Smooth muscle cell (in vitro differentiated cells): Measurements from ENCODE around the gene PPIL1. TPM values are rescaled to one million over a fixed set of nuclear protein-coding genes. Genes with fewer than 3 reads are reported as not detected.
A peak's percentile ranks its signal among the peaks of the same experiment; 100 is the strongest.

Experiments used
- DNase-seq: peaks from one replicate; lab custom pipeline; 2025; ENCODE audit not compliant: unreplicated experiment; lab: John Stamatoyannopoulos, UW
- H2AFZ ChIP-seq: fragments of 200-600 bp; sonication (generic); 2 replicates; pipeline ENCODE4 v1.6.0; 2016; ENCODE audit warnings: antibody characterized with exemption, low read depth, mild to moderate bottlenecking
- H3F3A ChIP-seq: fragments of 200-600 bp; sonication (generic); 2 replicates; pipeline ENCODE4 v1.6.0; 2017; ENCODE audit warnings: antibody characterized with exemption, low read depth
- H3K27ac ChIP-seq: fragments of 200-600 bp; sonication (generic); 2 replicates; pipeline ENCODE4 v1.5.1; 2016; ENCODE audit warnings: low read depth, mild to moderate bottlenecking
- H3K27me3 ChIP-seq: fragments of 200-600 bp; sonication (generic); 2 replicates; pipeline ENCODE4 v1.6.1; 2016; ENCODE audit warnings: low read depth, mild to moderate bottlenecking
- H3K36me3 ChIP-seq: fragments of 200-600 bp; sonication (generic); 2 replicates; pipeline ENCODE4 v1.5.1; 2016; ENCODE audit warnings: low read depth
- H3K4me1 ChIP-seq: fragments of 200-600 bp; sonication (generic); 2 replicates; pipeline ENCODE4 v1.5.1; 2016; ENCODE audit warnings: low read depth
- H3K4me2 ChIP-seq: fragments of 200-600 bp; sonication (generic); 2 replicates; pipeline ENCODE4 v1.6.0; 2016; ENCODE audit warnings: mild to moderate bottlenecking
- H3K4me3 ChIP-seq: fragments of 200-600 bp; sonication (generic); 2 replicates; pipeline ENCODE4 v1.5.1; 2016; ENCODE audit warnings: mild to moderate bottlenecking
- H3K79me2 ChIP-seq: fragments of 200-600 bp; sonication (generic); 2 replicates; pipeline ENCODE4 v1.6.0; 2016; ENCODE audit warnings: low read depth, mild to moderate bottlenecking
- H3K9ac ChIP-seq: fragments of 200-600 bp; sonication (generic); 2 replicates; pipeline ENCODE4 v1.6.0; 2016; ENCODE audit warnings: low read depth
- H3K9me3 ChIP-seq: fragments of 200-600 bp; sonication (generic); replicated peaks from 2 replicates; pipeline ENCODE4 v1.5.1; 2016; ENCODE audit warnings: low read depth
- H4K20me1 ChIP-seq: fragments of 200-600 bp; sonication (generic); 2 replicates; pipeline ENCODE4 v1.6.0; 2016; ENCODE audit warnings: low read depth
- CTCF ChIP-seq: fragments of 200-600 bp; sonication (generic); IDR thresholded peaks from 2 replicates; pipeline ENCODE4 v1.5.1; 2017; ENCODE audit warnings: borderline replicate concordance, mild to moderate bottlenecking, antibody characterized with exemption; ENCODE audit not compliant: insufficient read depth, poor library complexity, severe bottlenecking
- WGBS: methylation state at CpG from one replicate; pipeline ENCODE4 v1.1.7; 2016; ENCODE audit warnings: low lambda C conversion rate; 5-methylcytosine and 5-hydroxymethylcytosine counted together
- polyA plus RNA-seq: library from polyadenylated mRNA; unstranded; fragments of >200 nt; fragmentation: Nextera tagmentation; extraction: Ambion mirVana; gene quantifications from 2 replicates; pipeline ENCODE4 v1.2.1, GENCODE V29; 2016
- total RNA-seq: library from RNA; depleted of rRNA; stranded (reverse); fragments of >200 nt; gene quantifications from 2 replicates; pipeline ENCODE4 v1.2.3, GENCODE V29; 2014

Gene PPIL1
- total and polyA plus RNA-seq, 2 experiments from 2014 or later = 45.4 to 49.3 TPM

DNA sequence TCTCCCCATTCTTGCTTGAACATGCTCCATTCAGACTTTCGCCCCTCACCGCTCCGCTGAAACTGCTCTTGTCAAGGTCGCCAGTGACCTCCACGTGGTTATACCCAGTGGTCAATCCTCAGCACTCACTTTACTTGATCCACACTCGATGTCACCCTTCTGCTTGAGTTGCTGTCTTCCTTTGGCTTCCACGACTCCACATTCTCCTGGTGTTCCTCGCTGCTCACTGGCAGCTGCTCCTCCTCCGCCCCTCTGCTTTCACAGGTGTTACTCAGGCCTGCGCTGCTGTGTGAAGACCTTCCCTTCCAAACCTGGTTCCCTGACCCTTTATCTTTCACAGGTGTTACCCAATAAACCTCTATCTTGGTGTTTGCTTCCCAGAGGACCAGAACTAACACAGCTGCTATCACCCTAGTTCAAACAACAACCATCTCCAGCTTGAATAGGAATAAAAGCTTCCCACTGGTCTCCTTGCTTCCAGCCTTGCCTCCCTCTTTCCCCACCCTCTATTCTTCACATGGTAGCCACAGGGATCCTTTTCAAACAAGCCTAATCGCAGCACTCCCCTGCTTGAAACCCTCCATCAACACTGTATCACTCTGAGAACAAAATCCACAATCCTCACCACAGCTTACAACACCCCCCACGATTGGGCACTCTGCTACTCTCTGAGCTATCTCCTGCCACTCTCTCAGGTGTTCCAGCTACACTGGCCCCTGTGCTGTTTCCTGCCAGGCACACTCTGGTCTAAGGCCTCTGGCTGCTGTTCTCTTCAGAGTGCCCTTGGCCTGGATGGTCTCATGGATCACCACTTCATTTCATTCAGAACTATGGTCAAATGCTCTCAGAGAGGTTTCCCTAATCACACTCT lies 10.7 kb downstream of the PPIL1 start:
- no peak for TF ChIP-seq CTCF
- H3K4me2 ChIP-seq = no peak overlapping the region
- H3K36me3 ChIP-seq = no peaks in the 10 kb centered on the region
- no peaks in the 10 kb centered on the region for H3K27me3 ChIP-seq
- no peaks in the 10 kb centered on the region for H3K9me3 ChIP-seq
- no peak overlapping the region for H3K27ac ChIP-seq
- DNase-seq = no peak
- WGBS = 98% methylated on average over 12 of the region's 12 CpGs
- H3K4me1 ChIP-seq = peaks cover 11% of the 10 kb centered on the region
- H3K4me3 ChIP-seq = no peak overlapping the region
- H3F3A ChIP-seq = no peaks in the 10 kb centered on the region
- H3K79me2 ChIP-seq = peaks cover 43% of the 10 kb centered on the region
- no peak overlapping the region for H2AFZ ChIP-seq
- H3K9ac ChIP-seq = no peak overlapping the region
- peaks cover 9% of the 10 kb centered on the region for H4K20me1 ChIP-seq

- no peak overlapping the region for H3K4me3 ChIP-seq
- H3K9ac ChIP-seq = no peak overlapping the region
- H3K4me2 ChIP-seq = no peak overlapping the region
- H2AFZ ChIP-seq = no peak overlapping the region
- TF ChIP-seq CTCF = no peak
- no peaks in the 10 kb centered on the region for H3K27me3 ChIP-seq
- H3K9me3 ChIP-seq = no peaks in the 10 kb centered on the region
- peaks cover 9% of the 10 kb centered on the region for H4K20me1 ChIP-seq
- H3K4me1 ChIP-seq = peaks cover 11% of the 10 kb centered on the region
- no peak for DNase-seq
- H3F3A ChIP-seq = no peaks in the 10 kb centered on the region
- H3K27ac ChIP-seq = peak overlapping the region; percentile 47
- no peaks in the 10 kb centered on the region for H3K36me3 ChIP-seq
- 96% methylated on average over 4 of the region's 4 CpGs for WGBS
- H3K79me2 ChIP-seq = peaks cover 37% of the 10 kb centered on the region
Measured at GRCh38 chr6:36862848-36863382, 11.7 kb downstream of the PPIL1 start.

- Histone ChIP-seq H3K4me2 (no peak overlapping the region), H3K27ac (peak overlapping the region; percentile 47), H3K79me2 (peaks cover 31% of the 10 kb centered on the region), H3K9me3 (no peaks in the 10 kb centered on the region), H3K4me1 (peaks cover 6% of the 10 kb centered on the region), H3K27me3 (no peaks in the 10 kb centered on the region), H2AFZ (no peak overlapping the region), H4K20me1 (peaks cover 9% of the 10 kb centered on the region), H3F3A (no peaks in the 10 kb centered on the region), H3K9ac (no peak overlapping the region), H3K36me3 (no peaks in the 10 kb centered on the region), H3K4me3 (no peak overlapping the region)
- DNase-seq = no peak
- WGBS = 88% methylated on average over 8 of the region's 8 CpGs
- no peak for TF ChIP-seq CTCF
Measured at GRCh38 chr6:36862164-36862847, 12.3 kb downstream of the PPIL1 start.
